ENCODE measurements around the gene SETD9. TPM values are rescaled to one million over a fixed set of nuclear protein-coding genes. Genes with fewer than 3 reads are reported as not detected.

The SETD9 gene
- total RNA-seq, 1 donor from 2014 or later = 7.1 TPM

DNA sequence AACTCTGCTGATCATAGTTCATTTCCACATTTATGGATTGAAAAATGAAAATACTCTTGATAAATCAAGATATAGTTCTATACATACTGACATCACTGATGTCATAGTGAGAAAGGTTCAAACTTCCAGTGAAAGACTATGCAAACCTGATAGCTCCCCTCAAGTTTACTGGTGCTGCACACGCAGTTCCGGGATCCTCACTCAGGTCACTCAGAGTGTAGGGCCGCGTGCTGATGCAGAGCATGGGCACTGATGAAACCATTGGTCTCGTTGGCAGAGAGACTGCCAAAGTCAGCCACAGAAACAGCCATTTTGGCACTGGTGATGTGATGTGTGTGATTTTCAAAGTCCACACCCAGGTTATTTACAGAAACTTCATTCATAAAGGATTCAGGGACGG, 13.5 kb downstream of the SETD9 start:
- DNase-seq (ENCODE audit: low spot score) = no peak
- no peak for ATAC-seq

DNA sequence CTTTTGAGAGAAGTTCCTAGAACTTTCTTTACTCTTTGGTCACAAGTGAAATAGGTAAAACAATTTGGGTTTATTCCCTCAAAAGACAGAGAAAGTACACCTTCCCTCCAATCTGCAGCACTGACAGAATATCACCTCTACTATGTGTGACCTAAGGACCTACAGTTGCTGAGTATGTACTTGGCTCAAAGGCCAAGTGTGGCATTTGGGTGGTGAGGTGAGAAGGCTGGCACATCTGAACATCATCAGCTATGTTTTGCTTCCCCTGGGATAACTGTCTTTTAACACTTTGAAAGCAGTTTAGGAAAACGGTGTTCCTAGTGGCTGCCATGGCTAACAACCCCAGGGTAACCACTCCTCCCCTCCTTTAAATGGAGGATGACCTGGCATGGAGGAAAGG, 24.9 kb downstream of the SETD9 start:
- no peak for ATAC-seq
- DNase-seq (ENCODE audit: low spot score) = no peak

DNA sequence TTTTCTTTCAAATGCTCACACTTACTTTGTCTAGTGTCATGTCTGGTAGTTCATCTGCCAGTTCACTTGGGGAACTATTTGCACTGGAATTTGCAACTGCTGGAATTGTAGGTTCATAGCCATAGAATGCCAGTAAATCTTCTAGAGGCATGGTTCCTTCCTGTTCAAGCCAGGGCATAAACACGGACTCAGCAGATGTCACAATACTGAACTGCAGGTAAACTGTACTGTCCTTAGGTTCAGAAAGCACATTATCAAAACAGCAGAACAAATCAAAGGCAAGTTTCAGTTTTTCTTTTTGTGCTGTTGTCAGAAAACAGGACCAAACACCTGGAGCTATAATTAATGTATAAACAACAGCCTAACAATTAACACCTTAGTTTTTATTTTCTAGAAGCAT, 29.5 kb downstream of the SETD9 start:
- ATAC-seq (peak; percentile 96), DNase-seq (ENCODE audit: low spot score) (no peak)

DNA sequence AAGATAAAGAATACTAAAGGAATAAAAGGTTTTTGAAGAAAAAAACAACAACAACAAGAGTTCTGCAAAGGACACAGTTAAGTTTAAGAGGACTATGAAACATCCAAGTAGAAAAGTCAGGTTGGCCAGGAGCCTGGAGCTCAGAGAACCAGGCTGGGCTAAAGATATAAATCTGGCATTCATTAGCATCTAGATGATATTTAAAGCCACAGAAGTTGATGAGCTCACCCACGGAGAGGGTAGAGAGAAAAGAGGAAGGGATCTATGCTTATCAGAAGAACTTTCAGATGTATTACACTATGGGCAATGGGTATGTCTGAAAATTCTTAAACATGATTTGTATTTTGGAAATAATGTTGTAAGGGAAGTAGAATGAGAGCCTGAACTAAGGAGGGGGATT, 32.6 kb downstream of the SETD9 start:
- ATAC-seq (no peak), DNase-seq (ENCODE audit: low spot score) (no peak)

DNA sequence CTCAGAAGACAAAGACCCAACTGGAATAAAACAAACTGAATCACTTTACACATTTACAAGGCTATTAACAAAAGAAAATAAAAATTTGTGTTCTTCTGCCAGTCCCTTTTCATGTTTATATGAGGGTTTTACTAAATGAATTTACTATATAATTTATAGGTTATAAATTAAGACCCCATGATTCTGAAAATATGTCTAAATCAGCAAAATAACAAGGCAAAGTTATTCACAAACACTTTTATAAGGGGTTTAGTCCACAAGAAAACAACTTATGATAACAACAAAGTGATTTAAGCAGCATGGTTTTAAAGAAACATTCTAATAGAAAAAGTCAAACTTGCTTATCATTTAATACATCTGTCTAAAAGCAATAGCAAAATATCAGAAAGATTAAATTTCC, 37.7 kb downstream of the SETD9 start:
- no peak for ATAC-seq
- DNase-seq (ENCODE audit: low spot score) = no peak

DNA sequence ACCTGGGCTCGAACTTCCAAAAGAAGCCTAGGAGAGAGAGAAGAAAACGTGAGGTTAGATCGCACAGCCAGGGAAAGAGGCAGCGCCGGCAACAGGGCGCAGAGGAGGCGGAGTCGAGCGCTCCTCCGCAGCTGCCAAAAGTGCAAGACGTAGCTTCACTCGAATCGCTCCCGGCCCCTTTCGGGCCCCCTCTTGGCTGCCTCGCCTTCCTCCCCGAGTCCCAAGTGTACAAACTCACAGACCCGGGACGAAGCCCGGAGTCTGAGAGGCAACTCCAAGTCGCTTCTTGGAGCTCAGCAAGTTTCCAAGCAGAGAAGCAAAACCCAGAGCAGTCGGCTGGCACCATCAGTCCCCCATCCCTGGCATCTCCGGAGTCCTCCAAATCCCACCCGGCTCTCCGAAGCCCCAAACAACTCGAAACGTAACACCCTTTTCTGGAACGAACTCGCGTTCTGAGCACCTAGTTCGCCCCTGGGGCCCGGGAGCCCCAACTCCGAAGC, 41.3 kb downstream of the SETD9 start:
- DNase-seq (ENCODE audit: low spot score) (peak; percentile 59), ATAC-seq (peak; percentile 70)

DNA sequence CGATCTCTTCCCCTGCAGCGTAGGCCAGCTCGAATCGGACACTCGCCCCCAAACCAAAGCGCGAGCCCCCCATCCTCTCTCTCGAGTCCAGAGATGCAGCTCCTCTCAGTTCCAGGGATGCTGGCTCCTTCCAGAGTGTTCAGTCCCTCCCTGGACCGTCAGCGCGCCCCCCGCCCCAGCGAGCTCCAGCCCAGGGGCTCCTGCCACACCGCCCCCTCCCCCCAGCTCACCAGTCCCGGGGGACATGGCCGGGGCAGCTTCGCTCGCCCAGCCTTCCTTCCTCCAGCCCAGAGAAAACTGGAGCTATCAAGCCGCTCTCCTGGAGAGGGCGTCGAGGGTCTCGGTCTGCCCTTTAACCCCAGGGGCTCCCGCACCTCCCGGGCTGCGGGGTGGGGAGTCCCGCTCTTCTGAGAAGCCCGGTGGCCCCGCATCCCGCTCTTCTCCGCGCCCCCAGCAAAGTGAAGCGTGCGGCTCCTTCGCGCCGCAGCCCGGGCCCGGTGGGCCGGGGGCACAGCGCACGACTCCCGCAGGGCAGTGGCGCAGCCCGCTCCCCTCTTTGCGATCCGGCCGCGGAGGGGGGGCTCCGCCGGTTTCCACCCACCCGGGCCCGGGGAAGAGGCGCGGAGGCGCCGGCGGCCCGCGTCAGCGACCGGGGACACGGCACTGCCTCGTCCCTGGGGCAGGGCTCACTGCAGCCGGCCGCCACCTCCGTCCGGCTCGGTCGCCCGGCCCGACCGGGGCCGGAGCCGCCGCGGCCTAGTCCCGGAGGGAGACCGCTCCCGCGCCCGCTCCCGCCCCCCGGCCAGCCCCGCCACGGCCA, 41.9 kb downstream of the SETD9 start:
- peak; percentile 48 for DNase-seq (ENCODE audit: low spot score)
- ATAC-seq = peak; percentile 72

DNA sequence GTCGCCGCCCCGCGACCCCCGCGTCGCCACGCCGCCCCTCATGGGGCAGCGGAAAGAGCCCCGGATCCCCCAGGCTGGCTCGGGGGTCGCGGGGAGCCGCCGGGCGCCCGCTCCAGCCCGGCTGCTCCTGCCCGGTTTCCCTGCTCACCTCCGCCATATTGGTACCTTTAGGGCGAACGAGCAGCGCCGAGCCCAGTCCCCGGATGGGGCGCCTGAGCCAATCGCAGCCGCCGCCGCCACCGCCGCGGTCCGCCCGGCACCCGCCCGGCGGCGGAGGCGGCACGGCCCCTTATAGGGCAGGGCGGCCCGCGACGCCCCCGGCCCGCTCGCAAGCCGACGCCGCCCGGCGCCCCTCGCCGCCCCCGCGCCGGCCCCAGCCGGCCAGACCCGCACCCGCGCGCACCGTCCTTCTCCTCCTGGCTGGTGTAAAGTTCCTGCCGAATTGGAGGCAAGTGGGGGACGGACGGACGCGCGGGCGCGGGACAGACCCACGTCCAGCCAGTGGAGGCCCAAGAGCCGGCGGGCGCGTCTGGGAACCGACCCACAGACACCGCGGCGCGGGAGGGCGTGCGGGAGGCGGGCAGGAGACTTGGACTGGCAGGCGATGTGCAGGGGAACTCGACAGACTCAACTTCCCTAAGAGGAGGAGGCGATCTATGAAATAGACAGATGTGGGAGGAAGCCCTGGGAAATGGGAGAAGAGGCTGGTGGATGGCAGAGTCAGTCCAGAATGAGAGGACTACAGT, 42.7 kb downstream of the SETD9 start, which contains the start of gene MIER3:
Gene MIER3 (minus strand): TSS at position 178 of the 746 bp plus-strand sequence. CDS start 21 bp downstream, at position 157.
- ATAC-seq = peak; percentile 92
- DNase-seq (ENCODE audit: low spot score) = peak; percentile 85

DNA sequence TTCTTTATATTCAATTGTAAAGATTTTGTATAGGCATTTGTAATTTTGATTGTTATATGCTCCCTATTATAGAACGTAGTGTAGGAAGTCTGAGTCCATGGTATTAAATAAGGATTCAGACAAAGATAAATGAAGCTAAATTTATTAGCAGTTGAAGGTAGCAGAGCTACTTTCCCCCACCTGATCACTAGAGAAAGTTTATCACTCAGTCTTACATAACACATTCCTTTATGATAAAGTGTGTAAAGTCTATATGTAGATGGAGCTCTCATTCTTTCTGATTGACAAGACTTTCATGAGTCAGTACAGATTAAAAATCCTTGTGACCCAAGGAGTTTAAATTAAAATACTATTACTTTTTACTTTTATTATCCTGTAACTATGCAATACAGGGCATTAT, 44.9 kb downstream of the SETD9 start:
- ATAC-seq = no peak
- no peak for DNase-seq (ENCODE audit: low spot score)

DNA sequence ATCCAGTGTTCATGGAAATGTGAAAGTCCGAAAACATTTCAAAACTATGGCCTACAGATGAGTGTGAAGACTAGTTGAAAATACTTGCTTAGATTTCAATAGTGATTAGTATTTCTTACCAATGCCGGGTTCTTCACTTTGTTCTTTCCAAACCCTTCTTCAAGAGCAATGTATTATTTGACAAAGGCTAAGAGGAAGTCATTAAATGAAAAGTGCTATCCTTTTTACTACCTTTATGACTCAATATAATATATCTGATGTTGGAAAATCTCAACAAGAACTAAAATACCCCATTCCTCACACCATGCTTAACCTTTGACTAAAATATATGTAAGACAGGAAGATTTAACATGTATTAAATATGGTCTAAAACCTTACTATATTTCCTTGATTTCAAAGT, 49.2 kb downstream of the SETD9 start:
- ATAC-seq (no peak), DNase-seq (ENCODE audit: low spot score) (no peak)

DNA sequence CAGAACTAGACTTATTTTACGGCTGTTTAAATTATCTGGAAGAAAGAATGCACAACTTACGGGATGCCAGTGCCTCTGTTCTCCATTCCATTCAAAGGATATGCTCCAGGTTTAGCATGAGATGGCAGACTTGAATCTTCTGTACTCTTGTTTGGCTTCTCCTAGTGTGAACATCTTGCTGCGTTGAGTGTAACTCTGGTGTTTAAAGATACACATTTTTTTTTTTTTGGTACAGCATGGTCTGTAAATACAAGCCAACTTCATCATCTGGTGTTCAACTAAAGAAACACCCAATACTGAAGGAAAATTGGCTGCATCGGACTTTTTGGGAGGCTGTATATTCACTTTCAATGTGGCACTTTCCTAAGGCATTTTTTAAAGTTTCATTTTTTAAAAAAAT, 49.9 kb downstream of the SETD9 start:
- no peak for ATAC-seq

DNA sequence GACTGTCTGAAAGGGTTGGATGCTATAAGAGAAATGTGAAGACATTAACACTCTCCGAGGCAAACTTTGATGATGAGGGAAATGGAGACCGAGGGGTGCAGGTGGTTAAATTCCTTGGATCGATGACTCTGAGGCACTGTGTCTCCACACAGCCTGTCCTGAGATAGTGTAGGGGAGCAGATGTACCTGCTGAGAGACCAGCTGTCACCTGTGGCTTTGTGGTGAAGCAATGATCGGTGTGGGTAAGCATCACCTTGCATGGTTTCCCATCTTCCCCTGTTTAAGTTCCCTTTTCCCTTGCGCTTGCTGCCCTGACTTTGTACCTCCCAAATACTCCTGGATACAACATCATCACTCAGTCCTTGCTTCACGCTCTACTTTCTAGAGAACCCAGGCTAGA, 52.4 kb downstream of the SETD9 start:
- ATAC-seq (no peak), DNase-seq (ENCODE audit: low spot score) (no peak)

More for the DNA sequence above, 49.9 kb downstream of the SETD9 start:
- DNase-seq (ENCODE audit: low spot score) = no peak

DNA sequence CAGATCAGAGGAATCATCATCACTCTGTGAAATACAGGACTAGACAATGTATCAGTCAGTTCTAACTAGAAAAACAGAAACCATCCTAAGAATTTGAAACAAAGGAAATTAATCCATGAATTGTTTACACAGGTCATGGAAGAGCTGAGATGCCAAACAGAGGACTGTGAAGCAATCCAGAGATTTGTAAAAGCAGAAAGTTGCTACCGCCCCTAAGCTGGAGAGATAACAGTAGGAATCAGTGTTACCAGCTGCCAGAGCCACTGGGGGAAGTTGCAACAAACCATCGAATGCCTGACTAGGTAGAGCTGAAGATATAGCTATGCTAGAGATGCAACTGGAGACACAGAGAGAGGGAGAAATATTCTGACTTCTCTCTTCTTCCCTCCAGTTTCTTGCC, 52.9 kb downstream of the SETD9 start:
- DNase-seq (ENCODE audit: low spot score) (no peak), ATAC-seq (peak; percentile 20)

DNA sequence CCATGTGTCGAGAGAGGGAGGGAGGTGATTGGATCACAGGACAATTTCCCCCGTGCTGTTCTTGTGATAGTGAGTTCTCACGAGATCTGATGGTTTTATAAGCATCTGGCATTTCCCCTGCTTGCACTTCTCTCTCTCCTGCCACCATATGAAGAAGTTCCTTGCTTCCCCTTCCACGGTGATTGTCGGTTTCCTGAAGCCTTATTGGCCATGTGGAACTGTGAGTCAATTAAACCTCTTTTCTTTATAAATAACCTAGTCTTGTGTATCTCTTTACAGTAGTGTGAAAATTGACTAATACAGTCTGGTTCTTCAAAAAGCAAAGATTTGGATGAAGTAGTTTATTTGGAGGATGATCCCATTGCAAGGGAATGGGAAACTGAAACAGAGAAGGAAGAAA, 53.9 kb downstream of the SETD9 start:
- DNase-seq (ENCODE audit: low spot score) (no peak), ATAC-seq (no peak)

DNA sequence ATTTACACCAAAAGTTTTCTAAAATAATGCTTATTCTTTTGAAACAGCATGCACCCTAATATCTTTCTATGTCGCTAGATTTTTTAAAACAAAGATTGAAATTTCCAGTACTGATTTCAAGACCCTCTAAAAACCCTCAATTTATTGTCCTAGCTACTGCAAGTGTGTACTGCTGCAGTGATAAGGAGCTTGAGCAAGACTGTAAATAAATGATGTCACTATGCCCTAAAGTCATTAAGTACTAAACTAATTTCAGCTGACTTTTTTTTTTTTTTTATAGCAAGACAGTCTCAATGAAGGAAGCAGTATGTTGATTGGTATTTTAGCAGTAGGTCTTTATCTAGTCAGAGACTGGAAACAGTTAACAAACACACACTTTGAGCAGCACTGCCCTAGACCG, 54.8 kb downstream of the SETD9 start:
- DNase-seq (ENCODE audit: low spot score) = no peak
- peak; percentile 42 for ATAC-seq

Other genes starting within 250 kb of the SETD9 start
- gene MAP3K1, start 94.0 kb upstream of the SETD9 start, total RNA-seq = 5.8 TPM
- 8.9 TPM for gene MIER3, start 42.5 kb downstream of the SETD9 start, total RNA-seq